ENCODE results near the gene SNRNP48. TPM values are rescaled to one million over a fixed set of nuclear protein-coding genes. Genes with fewer than 3 reads are reported as not detected.

The SNRNP48 gene
- total RNA-seq, 1 donor from 2014 or later = 9.3 TPM

GRCh38 chr6:7621761-7622160 lies 31.8 kb downstream of the SNRNP48 start:
- ATAC-seq = no peak
- no peaks in the 10 kb centered on the region for H3K9me3 ChIP-seq

GRCh38 chr6:7624796-7625710 lies 35.1 kb downstream of the SNRNP48 start:
- ATAC-seq (peak in 1 of 2 donors; percentile 35), DNase-seq (no peak)
- H3K4me1 ChIP-seq = no peaks in the 10 kb centered on the region
- H3K36me3 ChIP-seq = no peaks in the 10 kb centered on the region
- no peaks in the 10 kb centered on the region for H3K27me3 ChIP-seq (ENCODE audit: low read depth)
- no peaks in the 10 kb centered on the region for H3K9me3 ChIP-seq
- no peak overlapping the region for H3K27ac ChIP-seq
- no peak for TF ChIP-seq CTCF (IDR thresholded peaks at IDR 0.05)
- intact Hi-C loops (cut with DNase I) = no loop called here
- no peak overlapping the region for H3K4me3 ChIP-seq

More at GRCh38 chr6:7621761-7622160, 31.8 kb downstream of the SNRNP48 start:
- no peak for TF ChIP-seq CTCF (IDR thresholded peaks at IDR 0.05)
- H3K36me3 ChIP-seq = no peaks in the 10 kb centered on the region
- no peak for DNase-seq
- intact Hi-C loops (cut with DNase I) = no loop called here
- no peak overlapping the region for H3K27ac ChIP-seq
- no peak overlapping the region for H3K4me3 ChIP-seq
- peaks cover 5% of the 10 kb centered on the region for H3K4me1 ChIP-seq
- H3K27me3 ChIP-seq (ENCODE audit: low read depth) = no peaks in the 10 kb centered on the region

GRCh38 chr6:7628479-7628878 lies 38.5 kb downstream of the SNRNP48 start:
- Histone ChIP-seq H3K9me3 (no peaks in the 10 kb centered on the region), H3K27ac (no peak overlapping the region), H3K4me1 (no peaks in the 10 kb centered on the region), H3K4me3 (no peak overlapping the region), H3K36me3 (no peaks in the 10 kb centered on the region), H3K27me3 (ENCODE audit: low read depth) (no peaks in the 10 kb centered on the region)
- DNase-seq (no peak), ATAC-seq (no peak)
- intact Hi-C loops (cut with DNase I) = no loop called here
- TF ChIP-seq CTCF (IDR thresholded peaks at IDR 0.05) = no peak

GRCh38 chr6:7628909-7629308 lies 38.9 kb downstream of the SNRNP48 start:
- no peaks in the 10 kb centered on the region for H3K4me1 ChIP-seq
- no peak overlapping the region for H3K27ac ChIP-seq
- no peaks in the 10 kb centered on the region for H3K27me3 ChIP-seq (ENCODE audit: low read depth)
- no peak overlapping the region for H3K4me3 ChIP-seq
- H3K9me3 ChIP-seq = no peaks in the 10 kb centered on the region
- TF ChIP-seq CTCF (IDR thresholded peaks at IDR 0.05) = no peak
- H3K36me3 ChIP-seq = no peaks in the 10 kb centered on the region
- DNase-seq (no peak), ATAC-seq (no peak)
- intact Hi-C loops (cut with DNase I) = no loop called here

- DNase-seq = no peak
- Histone ChIP-seq H3K4me1 (no peaks in the 10 kb centered on the region), H3K27me3 (ENCODE audit: low read depth) (no peaks in the 10 kb centered on the region), H3K27ac (no peak overlapping the region), H3K36me3 (no peaks in the 10 kb centered on the region), H3K9me3 (no peaks in the 10 kb centered on the region), H3K4me3 (no peak overlapping the region)
- TF ChIP-seq CTCF (IDR thresholded peaks at IDR 0.05) = no peak
- ATAC-seq = no peak
- intact Hi-C loops (cut with DNase I) = no loop called here
Measured at GRCh38 chr6:7629321-7629720, 39.3 kb downstream of the SNRNP48 start.
